GM21576 (cell line): ENCODE measurements around the gene ZNF333.

Experiments
- ATAC-seq: cut with Tn5 transposase; IDR thresholded peaks from one replicate; pipeline ENCODE4 v1.9.1; 2021; ENCODE audit warnings: mild to moderate bottlenecking, moderate library complexity; ENCODE audit not compliant: unreplicated experiment

The ZNF333 gene

DNA sequence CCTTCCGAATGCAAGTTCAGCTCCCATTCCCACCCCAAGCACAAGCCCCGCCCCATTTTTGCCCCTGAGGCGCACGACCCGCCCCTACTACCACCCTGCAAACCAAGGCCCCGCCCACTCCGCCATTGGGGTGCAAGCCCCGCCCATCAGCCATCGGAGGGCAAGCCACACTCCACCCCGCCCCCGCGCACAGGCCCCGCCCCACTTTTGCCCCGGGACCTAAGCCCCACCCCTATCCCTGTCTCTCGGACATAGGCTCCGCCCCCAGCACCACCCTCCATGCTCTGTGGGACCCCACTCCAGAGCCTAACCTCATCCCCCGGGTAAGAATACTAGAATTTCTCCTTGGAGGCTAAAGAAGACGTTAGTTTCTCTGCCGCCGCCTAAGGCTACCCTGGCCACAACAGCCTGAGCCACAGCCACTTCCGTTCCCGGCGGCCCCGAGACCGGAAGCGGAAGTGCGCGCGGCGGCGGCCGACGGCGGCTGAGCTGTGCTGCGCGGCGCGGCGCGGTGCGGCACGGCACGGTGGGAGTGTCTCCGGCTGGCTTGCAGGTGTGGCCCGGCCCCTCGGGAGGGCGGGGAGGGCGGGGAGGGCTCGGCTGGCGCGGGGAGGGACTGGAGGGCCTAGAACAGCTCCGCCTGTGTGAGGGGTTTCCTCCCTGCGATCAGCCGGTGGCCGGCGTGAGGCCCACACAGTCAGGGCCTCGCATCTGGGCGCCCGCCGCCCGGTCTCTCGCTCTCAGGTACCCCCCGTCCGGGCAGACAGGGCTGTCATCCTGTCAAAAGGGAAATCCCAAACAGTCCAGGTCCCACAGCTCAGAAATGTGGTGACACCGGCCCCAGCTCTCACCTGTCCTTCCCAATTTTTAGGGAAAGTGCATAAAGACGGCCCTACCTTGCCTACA is at the start of gene ZNF333:
TSS of gene ZNF333 (plus strand) at position 451 of the 906 bp plus-strand sequence. CDS start 3,444 bp downstream, outside the sequence.
- peak; percentile 78 for ATAC-seq

DNA sequence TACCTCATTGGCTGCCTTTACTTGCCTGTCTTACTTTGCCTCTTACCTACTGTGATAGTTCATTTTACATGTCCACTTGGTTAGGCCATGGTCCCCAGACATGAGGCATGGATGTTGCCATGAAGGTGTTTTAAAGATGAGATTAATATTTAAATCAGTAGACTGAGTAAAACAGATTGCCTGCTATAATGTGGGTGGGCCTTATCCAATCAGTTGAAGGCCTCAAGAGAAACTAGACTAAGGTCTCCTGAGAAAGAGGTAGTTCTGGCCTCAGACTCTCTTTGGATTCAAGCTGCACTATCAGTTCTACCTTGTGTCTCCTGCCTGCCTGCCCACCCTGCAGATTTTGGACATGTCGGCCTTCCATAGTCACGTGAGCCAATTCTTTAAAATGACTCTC is 41.3 kb upstream of the ZNF333 start:
- no peak for ATAC-seq

DNA sequence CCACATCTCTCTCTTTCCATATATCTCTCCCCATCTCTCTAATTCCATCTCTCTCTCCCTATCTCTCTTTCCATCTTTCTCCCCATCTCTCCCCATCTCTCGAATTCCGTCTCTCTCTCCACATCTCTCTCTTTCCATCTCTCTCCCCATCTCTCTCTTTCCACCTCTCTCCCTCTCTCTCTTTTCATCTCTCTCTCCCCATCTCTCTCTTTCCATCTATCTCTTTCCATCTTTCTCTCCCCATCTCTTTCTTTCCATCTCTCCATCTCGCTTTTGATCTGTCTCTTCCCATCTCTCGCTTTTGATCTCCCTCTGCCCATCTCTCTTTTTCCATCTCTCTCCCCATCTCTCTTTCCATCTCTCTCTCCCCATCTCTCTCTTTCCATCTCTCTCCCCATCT is 40.8 kb upstream of the ZNF333 start:
- ATAC-seq = no peak

DNA sequence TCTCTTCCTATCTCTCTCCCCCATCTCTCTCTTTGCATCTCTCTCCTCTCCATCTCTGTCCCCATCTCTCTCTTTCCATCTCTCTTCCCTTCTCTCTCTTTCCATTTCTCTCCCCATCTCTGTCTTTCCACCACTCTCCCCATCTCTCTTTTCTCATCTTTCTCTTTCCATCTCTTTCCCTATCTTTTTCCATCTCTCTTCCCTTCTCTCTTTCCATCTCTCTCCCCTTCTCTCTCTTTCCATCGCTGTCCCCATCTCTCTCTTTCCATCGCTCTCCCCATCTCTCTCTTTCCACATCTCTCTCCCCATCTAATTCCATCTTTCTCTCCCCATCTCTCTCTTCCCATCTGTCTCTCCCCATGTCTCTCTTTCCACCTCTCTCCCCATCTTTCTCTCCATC is 39.7 kb upstream of the ZNF333 start:
- ATAC-seq = no peak

DNA sequence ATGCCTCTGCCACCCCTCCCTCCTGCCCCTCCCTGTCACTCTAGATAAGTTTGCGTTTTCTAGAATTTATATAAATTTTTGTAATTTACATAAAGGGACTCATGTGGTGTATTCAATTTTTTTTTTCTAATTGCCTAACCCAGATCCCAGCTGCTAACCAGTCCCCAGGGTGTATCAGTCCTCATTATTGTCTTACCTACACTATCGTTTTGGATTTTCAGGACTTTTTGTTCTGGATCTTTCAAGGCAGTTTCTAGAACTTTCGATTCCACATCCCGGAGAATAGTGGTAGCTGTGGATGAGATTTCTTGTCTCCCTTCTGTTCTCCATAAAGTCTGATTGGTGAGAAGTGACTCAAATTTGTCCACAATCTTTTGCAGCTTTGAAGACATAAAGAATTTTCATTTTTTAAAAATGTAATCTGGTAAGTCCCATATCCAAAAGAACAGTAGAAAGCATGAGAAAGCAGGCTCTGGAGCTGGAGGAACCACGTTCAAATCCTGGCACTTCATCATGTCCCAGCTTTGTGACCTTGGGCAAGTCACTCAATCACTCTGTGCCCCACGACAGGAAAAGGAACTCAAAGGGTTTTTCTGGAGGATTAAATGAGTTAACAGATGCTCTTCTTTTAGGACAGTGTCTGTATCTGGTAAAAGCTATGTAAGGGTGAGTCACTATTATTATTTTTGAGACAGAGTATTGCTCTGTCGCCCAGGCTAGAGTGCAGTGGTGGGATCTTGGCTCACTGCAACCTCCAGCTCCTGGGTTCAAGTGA is 34.9 kb upstream of the ZNF333 start:
- no peak for ATAC-seq

DNA sequence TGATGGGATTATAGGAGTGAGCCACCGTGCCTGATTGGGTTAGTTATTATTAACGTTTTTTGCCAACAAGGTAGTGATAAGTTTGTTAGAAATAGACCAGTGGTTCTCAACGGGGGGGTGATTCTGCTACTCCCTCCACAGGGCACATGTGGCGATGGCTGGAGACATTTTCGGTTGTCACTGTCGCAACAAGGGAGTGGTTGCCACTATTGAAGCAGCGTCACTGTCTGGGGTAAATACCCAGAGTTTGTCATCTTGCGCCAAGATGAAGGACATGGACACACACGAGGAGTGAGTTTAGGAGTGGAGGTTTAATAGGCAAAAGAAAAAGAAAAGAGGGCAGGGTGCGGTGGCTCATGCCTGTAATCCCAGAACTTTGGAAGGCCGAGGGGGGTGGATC is 34.1 kb upstream of the ZNF333 start:
- no peak for ATAC-seq

DNA sequence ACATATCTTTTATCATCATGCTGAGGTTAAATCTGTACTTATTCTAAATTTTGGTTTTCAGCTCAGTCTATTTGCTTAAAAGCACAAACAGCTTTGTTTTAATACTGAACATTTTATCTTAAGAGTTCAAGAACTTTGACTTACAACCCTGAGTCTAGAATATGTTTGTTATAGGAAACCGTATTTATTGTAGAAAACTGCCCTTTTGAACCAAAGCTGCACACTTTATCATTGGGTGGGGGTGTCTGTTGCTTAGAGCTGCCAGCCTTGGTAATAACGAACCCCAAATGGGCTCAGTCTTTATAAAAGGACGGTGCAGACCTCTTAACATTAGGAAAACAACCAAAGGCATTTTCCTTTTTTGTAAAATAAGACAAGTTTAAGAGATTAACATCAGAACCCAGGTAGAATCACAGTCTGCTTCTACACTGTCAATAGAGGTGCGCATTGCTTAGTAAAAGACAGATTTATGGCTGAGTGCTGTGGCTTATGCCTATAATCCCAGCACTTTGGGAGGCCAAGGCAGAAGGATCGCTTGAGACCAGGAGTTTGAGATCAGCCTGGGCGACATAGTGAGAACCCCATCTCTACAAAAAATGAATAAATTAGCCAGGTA is 29.9 kb upstream of the ZNF333 start:
- ATAC-seq = no peak

DNA sequence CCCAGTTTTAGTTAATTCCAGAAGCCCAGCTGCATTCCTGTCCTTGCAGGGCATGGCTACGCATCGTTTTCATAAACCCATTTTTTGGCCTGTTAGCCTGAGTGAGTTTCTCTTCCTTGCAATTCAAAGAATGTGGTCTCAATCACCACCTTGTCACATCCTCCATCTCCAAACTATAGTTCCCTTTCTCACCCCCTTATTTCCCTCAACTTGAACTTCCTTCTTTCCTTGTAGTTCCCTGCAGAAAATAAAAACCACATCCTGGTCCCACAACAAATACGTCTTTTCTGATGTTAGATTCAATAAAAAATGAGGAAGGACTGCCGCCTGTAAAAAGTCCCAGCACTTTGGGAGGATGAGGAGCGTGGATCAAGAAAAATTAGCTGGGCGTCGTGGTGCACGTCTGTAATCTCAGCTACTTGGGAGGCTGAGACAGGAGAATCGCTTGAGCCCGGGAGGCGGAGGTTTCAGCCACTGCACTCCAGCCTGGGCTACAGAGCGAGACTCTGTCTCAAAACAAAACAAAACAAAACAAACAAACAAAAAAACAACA is 28.4 kb upstream of the ZNF333 start:
- ATAC-seq = no peak

DNA sequence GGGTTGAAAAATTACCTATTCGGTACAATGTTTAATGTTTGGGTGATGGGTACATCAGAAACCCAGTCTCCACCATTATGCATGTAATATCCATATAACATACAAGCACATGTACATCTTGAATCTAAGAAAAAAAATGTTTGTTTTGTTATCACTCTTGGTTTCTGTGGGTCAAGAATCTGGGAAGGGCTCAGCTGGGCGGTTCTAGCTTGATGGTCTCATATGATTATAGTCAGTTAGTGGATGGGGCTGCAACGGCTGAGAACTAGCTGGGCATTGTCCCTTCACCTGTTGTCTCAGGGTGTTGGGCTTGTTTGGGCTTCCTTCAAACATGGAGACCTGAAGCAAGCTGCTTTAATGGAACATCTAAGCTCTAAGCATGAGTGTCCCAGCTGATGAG is 19.9 kb upstream of the ZNF333 start:
- no peak for ATAC-seq

DNA sequence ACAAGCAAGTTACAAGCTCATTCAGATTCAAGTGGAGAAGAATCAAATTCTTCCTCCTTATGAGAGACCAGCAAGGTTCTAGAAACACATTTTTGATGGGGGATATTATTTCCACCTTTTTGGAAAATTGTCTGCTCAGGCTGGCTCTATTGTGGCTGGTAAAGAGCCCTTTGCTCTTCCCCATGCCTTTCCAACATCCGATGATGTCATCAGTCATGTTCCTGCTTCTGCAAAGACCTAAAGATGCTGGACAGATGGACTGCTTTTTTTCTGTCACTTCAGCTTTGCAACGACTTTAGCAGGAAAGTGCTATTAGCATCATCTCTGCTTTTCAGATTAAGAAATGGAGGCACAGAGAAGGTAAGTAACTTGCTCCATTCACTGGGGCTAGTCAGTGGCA is 19.4 kb upstream of the ZNF333 start:
- no peak for ATAC-seq

DNA sequence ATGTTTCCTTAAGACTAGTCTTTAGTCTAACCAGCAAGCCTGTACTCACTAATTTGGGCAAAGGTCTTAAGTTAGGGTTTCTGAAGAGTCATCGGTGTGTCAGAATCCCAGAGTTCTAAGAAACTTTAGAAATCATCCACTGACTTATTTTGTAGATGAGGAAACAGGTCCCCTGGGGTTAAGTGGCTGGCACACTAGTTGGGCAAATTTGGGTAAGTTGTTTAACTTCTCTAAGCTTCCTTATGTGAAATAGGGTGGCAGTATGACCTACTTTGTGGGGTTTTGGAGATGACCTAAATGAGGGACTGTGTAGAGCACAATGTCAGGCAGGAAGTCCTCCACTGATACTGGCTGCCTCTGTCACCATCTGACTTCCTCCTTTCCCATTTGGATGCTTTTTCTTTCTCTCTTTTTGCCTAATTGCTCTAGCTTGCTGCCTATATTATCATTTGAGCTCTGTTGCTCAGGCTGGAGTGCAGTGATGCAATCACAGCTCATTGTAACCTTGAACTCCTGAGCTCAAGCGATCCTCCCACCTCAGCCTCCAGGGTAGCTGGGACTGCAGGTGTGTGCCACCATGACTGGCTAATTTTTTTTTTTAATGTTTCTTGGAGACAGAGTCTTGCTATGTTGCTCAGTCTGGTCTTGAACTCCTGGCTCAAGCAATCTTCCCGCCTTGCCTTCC is 17.5 kb upstream of the ZNF333 start:
- no peak for ATAC-seq

DNA sequence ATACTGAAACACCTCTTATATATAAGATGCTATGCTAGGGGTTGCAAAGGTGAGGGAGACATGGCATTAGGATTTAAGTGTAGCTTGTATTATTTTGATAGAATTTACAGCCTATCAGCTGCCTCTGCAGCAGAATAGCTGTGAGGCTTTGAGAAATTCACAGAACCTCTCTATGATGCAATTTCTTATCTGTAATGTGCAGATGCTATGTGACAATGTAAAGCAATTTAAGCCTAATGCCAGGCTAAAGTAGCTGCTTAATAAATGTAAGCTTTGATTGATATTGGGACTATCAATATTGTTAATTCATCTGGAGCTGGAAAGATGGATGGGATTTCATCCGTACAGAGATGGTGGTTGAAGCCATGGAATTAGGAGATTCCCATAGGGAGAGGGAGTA is 16.8 kb upstream of the ZNF333 start:
- no peak for ATAC-seq

DNA sequence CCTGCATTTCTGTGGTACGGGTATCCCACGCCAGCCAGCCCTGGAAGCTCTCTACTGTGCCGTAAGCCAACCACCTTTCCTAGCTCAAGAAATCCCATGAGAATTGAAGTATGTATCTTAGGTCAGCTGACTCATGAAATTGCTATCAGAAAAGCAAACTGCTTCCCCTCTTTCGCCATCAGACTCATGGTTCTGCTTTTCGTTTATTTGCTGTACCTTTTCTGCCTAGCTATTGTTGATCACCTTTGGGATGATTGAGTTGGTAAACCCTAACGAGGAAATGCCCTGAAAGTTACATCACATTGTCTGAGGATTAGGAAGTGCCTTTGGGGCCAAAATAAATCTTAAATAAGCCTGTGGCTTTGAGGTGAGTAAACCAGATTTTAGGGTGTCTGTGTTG is 15.1 kb upstream of the ZNF333 start, which contains the start of gene ADGRE3:
TSS of gene ADGRE3 (minus strand) at position 81 of the 400 bp plus-strand sequence. CDS start at position 7, 74 bp downstream.
- ATAC-seq = no peak

DNA sequence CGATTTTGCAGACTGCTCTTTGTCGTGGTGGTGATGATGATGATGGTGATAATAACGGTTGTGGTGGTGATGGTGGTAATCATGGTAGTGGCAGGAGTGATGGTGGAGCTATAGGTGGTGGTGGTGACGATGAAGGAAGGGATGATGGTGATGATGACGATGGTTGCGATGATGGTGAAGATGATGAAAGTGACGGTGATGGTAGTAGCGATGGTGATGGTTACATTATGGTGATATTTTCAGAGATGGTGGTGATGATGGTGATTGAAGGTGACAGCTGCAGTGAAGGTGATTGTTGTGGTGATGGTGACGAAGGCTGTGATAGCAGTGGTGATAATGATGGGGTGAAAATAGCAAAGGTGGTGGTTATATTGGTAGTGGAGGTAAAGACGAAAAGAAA is 13.1 kb upstream of the ZNF333 start:
- no peak for ATAC-seq

DNA sequence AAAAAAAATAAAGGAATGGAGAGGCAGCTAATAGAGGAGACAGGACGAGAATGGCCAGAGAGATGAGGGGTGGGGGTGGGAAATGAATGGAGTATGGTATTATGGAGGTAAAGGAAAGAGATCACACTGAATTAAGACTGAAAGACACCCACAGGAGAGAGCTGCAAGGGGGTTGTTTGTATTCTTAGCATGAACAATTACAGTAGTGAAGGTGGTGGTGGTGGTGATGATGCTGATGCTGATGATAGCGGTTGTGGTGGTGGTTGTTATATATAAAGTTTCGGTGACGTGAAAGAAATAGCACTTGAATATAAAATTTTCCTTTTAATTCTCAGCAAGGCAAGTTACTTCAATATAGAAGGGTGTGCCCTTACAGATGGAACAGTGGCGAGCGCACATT is 12.4 kb upstream of the ZNF333 start:
- no peak for ATAC-seq

DNA sequence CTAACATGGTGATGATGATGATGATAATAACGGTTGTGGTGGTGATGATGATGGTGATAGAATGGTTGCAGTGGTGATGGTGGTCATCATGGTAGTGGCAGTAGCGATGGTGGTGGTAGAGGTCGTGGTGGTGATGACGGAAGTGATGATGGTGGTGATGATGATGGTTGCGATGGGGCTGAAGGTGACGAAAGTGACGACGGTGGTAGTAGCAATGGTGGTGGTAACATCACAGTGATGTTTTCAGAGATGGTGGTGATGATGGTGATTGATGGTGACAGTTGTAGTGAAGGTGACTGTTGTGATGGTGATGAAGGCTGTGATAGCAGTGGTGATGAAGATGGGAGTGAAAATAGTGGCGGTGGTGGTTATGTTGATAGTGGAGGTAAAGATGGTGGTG is 11.6 kb upstream of the ZNF333 start:
- no peak for ATAC-seq

DNA sequence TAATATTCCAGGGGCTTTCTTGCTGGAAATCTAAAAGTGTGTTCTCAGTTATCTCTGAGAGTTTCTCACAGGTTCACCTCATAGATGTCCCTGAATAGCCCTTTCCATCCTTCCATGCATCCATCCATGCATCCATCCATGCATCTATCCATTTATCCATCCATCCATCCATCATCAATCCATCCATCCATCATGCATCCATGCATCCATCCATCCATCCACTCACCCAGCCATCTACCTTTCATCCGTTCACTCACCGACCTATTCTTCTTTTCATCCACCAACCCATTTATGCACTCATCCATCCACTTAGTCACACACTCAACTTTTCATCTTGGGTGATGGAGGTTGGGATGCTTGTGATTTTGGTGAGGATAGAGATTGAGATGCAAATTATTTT is 7.8 kb upstream of the ZNF333 start:
- ATAC-seq = no peak

DNA sequence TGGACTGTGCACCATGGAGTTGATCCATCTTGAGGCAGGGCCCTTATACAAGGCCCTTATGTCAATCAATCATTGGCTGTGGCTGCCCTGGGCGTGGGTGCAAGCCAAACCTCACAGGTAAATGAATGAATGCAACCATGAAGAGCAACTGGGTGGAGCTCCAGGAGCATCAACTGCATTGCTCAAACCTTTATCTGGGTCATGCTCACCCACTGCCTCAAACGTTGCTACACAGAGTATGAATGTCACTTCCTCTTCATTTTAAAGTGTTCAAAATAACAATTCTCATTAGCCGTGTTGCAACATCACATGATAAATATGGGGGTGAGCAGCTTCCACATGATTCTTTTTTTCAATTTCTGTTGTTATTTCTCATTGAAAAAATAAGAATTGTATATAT is 6.4 kb upstream of the ZNF333 start:
- ATAC-seq = no peak

DNA sequence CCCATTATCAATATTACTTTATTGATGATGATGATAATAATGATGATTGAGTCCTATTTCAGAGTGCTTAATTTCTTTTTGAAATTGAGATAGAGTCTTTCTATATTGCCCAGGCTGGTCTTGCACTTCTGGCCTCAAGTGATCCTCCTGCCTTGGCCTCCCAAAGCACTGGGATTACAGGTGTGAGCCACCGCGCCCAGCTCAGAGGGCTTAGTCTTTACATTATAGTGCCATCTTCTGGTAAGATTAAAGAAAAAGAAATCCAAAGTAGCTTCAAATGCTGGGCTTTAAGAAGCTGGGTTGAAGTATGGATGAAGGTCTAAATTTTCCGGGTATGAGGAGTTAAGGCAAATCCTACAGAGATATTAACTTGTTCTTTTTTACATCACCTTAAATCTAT is 3.4 kb upstream of the ZNF333 start:
- no peak for ATAC-seq

DNA sequence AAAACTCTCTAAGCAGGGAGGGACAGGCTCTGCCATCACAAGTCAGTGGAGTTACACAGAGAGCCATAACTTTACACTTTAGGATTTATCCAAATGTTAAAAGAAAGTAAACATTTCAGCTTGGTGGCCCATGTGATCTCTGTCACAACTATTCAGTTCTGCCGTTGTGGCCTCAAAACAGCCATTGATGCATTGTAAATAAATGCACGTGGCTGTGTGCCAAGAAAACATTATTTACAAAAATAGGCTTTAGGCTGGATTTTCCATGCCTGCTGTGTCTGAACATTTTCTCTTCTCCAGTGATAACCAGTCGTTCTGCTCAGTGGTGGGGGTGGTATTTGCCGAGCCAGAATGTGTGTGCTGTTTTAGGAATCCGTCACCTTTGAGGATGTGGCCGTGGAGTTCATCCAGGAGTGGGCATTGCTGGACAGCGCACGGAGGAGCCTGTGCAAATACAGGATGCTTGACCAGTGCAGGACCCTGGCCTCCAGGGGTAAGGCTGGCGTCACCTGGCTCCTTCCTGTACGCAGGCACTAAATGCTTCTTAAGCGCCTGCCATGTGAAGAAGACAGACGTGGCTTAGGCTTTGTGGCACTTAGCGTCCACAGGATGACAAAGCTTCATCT is 4.9 kb downstream of the ZNF333 start:
- no peak for ATAC-seq
